K562 (cell line): ENCODE data around the gene SRF. TPM values are rescaled to one million over a fixed set of nuclear protein-coding genes. Genes with fewer than 3 reads are reported as not detected.

Experiments used
- EP300 ChIP-seq: IDR thresholded peaks from 2 replicates; pipeline ENCODE4 v1.6.1; 2012; ENCODE audit warnings: low read length, improper control_type of control experiment
- FOXJ2 ChIP-seq: fragments of 200-800 bp; sonication (Bioruptor generic); IDR thresholded peaks from 2 replicates; pipeline ENCODE4 v1.6.1; 2016; ENCODE audit warnings: missing genetic modification characterization, missing compliant biosample characterization
- HMGN3 ChIP-seq: IDR thresholded peaks from 2 replicates; pipeline ENCODE4 v1.6.1; 2011; ENCODE audit warnings: borderline replicate concordance, low read depth, mild to moderate bottlenecking, mixed read lengths, low read length; ENCODE audit not compliant: insufficient read length; ENCODE audit errors: extremely low read depth
- HNRNPL ChIP-seq: fragments of 200-400 bp; formaldehyde crosslinking; IDR thresholded peaks from 2 replicates; pipeline ENCODE4 v1.6.1; 2017; ENCODE audit warnings: low read depth, mild to moderate bottlenecking, low read length
- MAZ ChIP-seq, 2 experiments: fragments of 450-650 bp in 1 of 2; sonication (generic) in 1 of 2; formaldehyde crosslinking; IDR thresholded peaks in 1 of 2; conservative IDR thresholded peaks in 1 of 2; 2 replicates each; pipeline versions ENCODE4 v1.4.0 to v1.5.0; 2020; ENCODE audit warnings: mild to moderate bottlenecking in 1 of 2, missing genetic modification reagents in 1 of 2
- MTA2 ChIP-seq: fragments of 450-650 bp; IDR thresholded peaks from 2 replicates; pipeline ENCODE4 v1.6.1; 2016; ENCODE audit warnings: low read depth
- NBN ChIP-seq: fragments of 450-650 bp; IDR thresholded peaks from 2 replicates; pipeline ENCODE4 v1.6.1; 2016; ENCODE audit warnings: low read depth, mild to moderate bottlenecking
- NFIC ChIP-seq: fragments of 450-650 bp; IDR thresholded peaks from 2 replicates; pipeline ENCODE4 v1.6.1; 2017; ENCODE audit warnings: mild to moderate bottlenecking, inconsistent platforms
- NUFIP1 ChIP-seq: fragments of 450-650 bp; IDR thresholded peaks from 2 replicates; pipeline ENCODE4 v1.6.1; 2018; ENCODE audit not compliant: partially characterized antibody
- PCBP2 ChIP-seq: fragments of 200-400 bp; formaldehyde crosslinking; IDR thresholded peaks from 2 replicates; pipeline ENCODE4 v1.6.1; 2018; ENCODE audit warnings: low read length, low read depth, mild to moderate bottlenecking, moderate library complexity; ENCODE audit not compliant: poor library complexity, severe bottlenecking
- PHF21A ChIP-seq: fragments of 450-650 bp; IDR thresholded peaks from 2 replicates; pipeline ENCODE4 v1.6.1; 2017; ENCODE audit warnings: low read depth, borderline replicate concordance
- POLR2AphosphoS2 ChIP-seq: IDR thresholded peaks from 2 replicates; pipeline ENCODE4 v1.6.1; 2012; ENCODE audit warnings: low read length, improper control_type of control experiment
- RAD21 ChIP-seq, 2 experiments: fragments of 250-450 bp in 1 of 2; fragments of 450-650 bp in 1 of 2; sonication (Bioruptor Pico) in 1 of 2; formaldehyde crosslinking in 1 of 2; IDR thresholded peaks in 1 of 2; conservative IDR thresholded peaks in 1 of 2; 2 replicates each; pipeline versions ENCODE4 v1.4.0 to v1.8.0; 2020 to 2022; ENCODE audit warnings: mild to moderate bottlenecking in 2 of 2, moderate library complexity in 1 of 2
- REST ChIP-seq, 2 experiments: fragments of 450-650 bp; formaldehyde crosslinking in 1 of 2; IDR thresholded peaks; 2 replicates each; pipeline versions ENCODE4 v1.4.0 to v1.6.1; 2014 to 2020; ENCODE audit warnings: mild to moderate bottlenecking in 2 of 2, borderline replicate concordance in 1 of 2, low read depth in 1 of 2
- RNF2 ChIP-seq: sonication (generic); IDR thresholded peaks from 2 replicates; pipeline ENCODE4 v1.6.1; 2016
- SOX6 ChIP-seq: fragments of 450-650 bp; IDR thresholded peaks from 2 replicates; pipeline ENCODE4 v1.6.1; 2014; ENCODE audit warnings: mild to moderate bottlenecking
- SRF ChIP-seq, 2 experiments: fragments of 250-450, 450-650 bp in 1 of 2; sonication (Bioruptor Pico) in 1 of 2; sonication (generic) in 1 of 2; formaldehyde crosslinking; IDR thresholded peaks; 2 replicates each; pipeline versions ENCODE4 v1.5.0 to v1.5.1; 2020 to 2022; ENCODE audit warnings: mild to moderate bottlenecking in 1 of 2, missing genetic modification reagents in 1 of 2
- XRCC5 ChIP-seq: fragments of 200-400 bp; formaldehyde crosslinking; IDR thresholded peaks from 2 replicates; pipeline ENCODE4 v1.6.1; 2017; ENCODE audit warnings: low read depth, mild to moderate bottlenecking, low read length
- ZBED1 ChIP-seq: IDR thresholded peaks from 2 replicates; pipeline ENCODE4 v1.6.1; 2014
- ZNF224 ChIP-seq: sonication (generic); formaldehyde crosslinking; IDR thresholded peaks from 2 replicates; pipeline ENCODE4 v1.8.0; 2022; ENCODE audit warnings: mild to moderate bottlenecking, missing genetic modification reagents
- ZNF3 ChIP-seq: fragments of 250-450 bp; sonication (Bioruptor Pico); IDR thresholded peaks from 2 replicates; pipeline ENCODE4 v1.5.0; 2021; ENCODE audit warnings: mild to moderate bottlenecking, moderate library complexity
- ZNF77 ChIP-seq: fragments of 250-450 bp; sonication (Bioruptor Pico); IDR thresholded peaks from 2 replicates; pipeline ENCODE4 v1.5.0; 2020
- polyA plus RNA-seq, 8 experiments: library from polyadenylated mRNA; depleted of rRNA in 4 of 8; stranded (reverse) in 5 of 8; unstranded in 3 of 8; fragments of >200 nt; fragmentation: Nextera tagmentation in 2 of 8; fragmentation: Illumina TruSeq in 1 of 8; extraction: Ambion mirVana in 2 of 8; extraction: Trizol in 1 of 8; gene quantifications; 2 replicates each; pipeline versions ENCODE4 v1.2.1 to v1.2.3, GENCODE V29; 2011 to 2014; ENCODE audit warnings: inconsistent platforms in 1 of 8, missing spikeins in 1 of 8
- total RNA-seq, 7 experiments: library from RNA; depleted of rRNA in 6 of 7; stranded (reverse); fragments of >200 nt in 6 of 7; fragmentation: Illumina TruSeq in 2 of 7; extraction: Trizol in 2 of 7; gene quantifications; 2 replicates each; pipeline versions ENCODE4 v1.2.1 to v1.2.3, GENCODE V29; 2011 to 2021; ENCODE audit warnings: low replicate concordance in 1 of 7

SRF gene
- total and polyA plus RNA-seq, 9 of the 15 experiments (the other 6 are each of a cell fraction or from before 2014, with no cell fraction given): 2.5 to 37.0 (median 24.6) TPM

GRCh38 chr6:43170931-43171706 is at the start of gene SRF (continued):
- TF ChIP-seq SOX6 (peak; percentile 28), MTA2 (no peak), REST (IDR thresholded peaks at IDR 0.05; ENCODE audit: borderline replicate concordance) (peak; percentile 37; the same call in 1 of the 2 replicates), REST (CRISPR knock-in tag; IDR thresholded peaks at IDR 0.05; ENCODE audit: low read depth) (peak; percentile 85), EP300 (peak; percentile 53; the same call in 1 of the 2 replicates), HMGN3 (peak; percentile 91), FOXJ2 (tag) (peak; percentile 61; the same call in 1 of the 2 replicates), RAD21 (CRISPR knock-in tag; conservative IDR thresholded peaks at IDR 0.05 in 1 of 2, IDR thresholded peaks at IDR 0.05 in 1 of 2) (peak in 1 of 2 experiments; percentile 61; a peak in 3 of 4 replicates), NUFIP1 (no peak), ZNF3 (CRISPR knock-in tag) (no peak), RNF2 (peak; percentile 56), NBN (peak; percentile 91; the same call in 1 of the 2 replicates), ZBED1 (peak; percentile 51; the same call in 1 of the 2 replicates), ZNF224 (CRISPR knock-in tag) (no peak), HNRNPL (peak; percentile 89), XRCC5 (peak; percentile 50; the same call in 1 of the 2 replicates), PHF21A (no peak), POLR2AphosphoS2 (peak; percentile 55; the same call in 1 of the 2 replicates), PCBP2 (peak; percentile 33), SRF (CRISPR knock-in tag; IDR thresholded peaks at IDR 0.05) (peak; percentile 97 to 99), ZNF77 (CRISPR knock-in tag) (no peak), NFIC (peak; percentile 28; the same call in 1 of the 2 replicates), MAZ (CRISPR knock-in tag; conservative IDR thresholded peaks at IDR 0.05 in 1 of 2, IDR thresholded peaks at IDR 0.05 in 1 of 2) (peak; percentile 79 to 98)
